Epithelial cell of esophagus (primary cell): ENCODE results near the gene AMER2.

Source experiments
- DNase-seq: peaks from one replicate; pipeline ENCODE4 v3.0.0; 2010; ENCODE audit warnings: low read depth
- H3K4me3 ChIP-seq: 2 replicates; pipeline ENCODE4 v1.5.1; 2011; ENCODE audit warnings: mild to moderate bottlenecking, low read length, control low read depth
- TF ChIP-seq, protein P1 (sequence below): IDR thresholded peaks from 2 replicates; pipeline ENCODE4 v1.5.1; 2011; ENCODE audit warnings: low read depth, mild to moderate bottlenecking, low read length, control low read depth, inconsistent platforms; ENCODE audit not compliant: insufficient read depth; ENCODE audit errors: missing control alignments

Gene AMER2

DNA sequence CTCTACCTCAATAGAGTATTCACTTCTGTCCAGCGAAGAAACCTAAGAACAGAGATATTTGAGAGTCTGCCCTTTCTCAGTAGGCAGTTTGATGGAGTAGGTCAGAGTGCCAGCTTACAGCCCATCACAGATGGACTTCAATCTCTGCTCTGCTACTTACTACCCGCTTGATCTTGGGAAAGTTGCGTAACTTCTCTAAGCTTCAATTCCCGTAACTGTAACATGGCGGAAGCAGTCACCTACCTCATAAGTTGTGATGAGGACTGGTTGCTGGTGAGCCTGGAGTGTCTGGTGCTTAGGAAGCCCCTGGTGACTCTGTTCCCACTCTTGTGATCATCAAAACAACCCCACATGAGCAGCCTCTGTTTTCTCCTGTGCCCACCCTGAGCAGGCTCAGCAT is 31.0 kb downstream of the AMER2 start:
- no peak for DNase-seq
- TF ChIP-seq, protein P1, sequence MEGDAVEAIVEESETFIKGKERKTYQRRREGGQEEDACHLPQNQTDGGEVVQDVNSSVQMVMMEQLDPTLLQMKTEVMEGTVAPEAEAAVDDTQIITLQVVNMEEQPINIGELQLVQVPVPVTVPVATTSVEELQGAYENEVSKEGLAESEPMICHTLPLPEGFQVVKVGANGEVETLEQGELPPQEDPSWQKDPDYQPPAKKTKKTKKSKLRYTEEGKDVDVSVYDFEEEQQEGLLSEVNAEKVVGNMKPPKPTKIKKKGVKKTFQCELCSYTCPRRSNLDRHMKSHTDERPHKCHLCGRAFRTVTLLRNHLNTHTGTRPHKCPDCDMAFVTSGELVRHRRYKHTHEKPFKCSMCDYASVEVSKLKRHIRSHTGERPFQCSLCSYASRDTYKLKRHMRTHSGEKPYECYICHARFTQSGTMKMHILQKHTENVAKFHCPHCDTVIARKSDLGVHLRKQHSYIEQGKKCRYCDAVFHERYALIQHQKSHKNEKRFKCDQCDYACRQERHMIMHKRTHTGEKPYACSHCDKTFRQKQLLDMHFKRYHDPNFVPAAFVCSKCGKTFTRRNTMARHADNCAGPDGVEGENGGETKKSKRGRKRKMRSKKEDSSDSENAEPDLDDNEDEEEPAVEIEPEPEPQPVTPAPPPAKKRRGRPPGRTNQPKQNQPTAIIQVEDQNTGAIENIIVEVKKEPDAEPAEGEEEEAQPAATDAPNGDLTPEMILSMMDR, result no peak
- no peak overlapping the region for H3K4me3 ChIP-seq

DNA sequence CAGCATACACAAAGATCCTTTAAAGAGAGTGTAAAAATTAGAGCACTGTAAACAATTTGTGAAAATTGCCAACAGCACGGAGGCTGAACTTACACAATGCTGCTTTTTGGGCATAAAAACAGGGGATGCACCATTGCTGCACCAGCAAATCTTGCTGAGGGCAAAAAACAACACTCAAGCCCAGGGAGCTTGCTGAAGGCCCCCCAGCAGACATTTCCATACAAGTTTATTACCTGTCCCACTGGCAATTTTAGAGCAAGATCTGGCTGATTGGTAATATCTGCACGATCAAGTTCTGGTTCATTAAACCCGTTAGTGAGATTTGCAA is 34.3 kb downstream of the AMER2 start:
- no peak for DNase-seq
- TF ChIP-seq, protein P1, result no peak
- H3K4me3 ChIP-seq, result no peak overlapping the region

DNA sequence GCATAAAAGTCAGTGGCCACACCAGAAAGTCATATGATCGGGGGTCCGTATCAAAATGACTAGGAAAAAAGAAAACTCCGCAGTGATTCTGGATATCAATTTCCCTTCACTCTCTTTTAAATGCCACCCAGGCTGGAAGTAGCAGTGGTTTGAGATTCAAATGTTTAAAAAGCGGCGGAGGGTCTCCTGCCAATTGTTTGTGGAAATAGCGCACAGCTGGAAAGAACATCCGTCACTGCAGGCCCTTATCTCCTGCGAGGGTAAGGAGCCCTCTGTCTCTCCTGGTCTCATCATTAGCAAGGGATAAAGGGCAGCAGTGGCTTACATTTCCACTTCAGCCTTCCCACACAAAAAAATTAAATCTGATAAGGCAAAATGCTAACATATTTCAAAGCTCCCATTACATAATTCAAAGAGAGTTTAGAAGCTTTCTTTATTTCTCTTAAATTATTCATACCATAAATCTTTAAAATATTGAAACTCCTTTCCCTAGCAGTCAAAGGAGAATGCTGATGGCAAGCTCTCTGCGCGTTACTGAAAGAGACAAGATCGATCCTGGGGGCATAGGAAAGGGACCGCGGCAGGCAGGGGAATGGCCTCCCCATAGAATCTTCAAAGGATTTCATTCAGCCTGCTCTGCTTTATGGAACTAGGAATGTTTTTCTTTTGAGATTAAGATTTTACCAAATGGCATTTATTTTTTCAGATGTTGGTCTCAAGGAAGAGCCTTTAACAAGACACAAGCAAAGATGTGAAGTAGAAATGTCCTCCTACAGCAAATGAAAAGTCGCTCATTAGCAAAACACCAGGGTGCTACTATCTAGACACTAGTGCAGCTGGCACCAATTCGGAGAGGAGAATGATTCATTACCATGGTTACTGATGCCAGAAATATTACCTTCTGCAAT is 35.0 kb downstream of the AMER2 start:
- no peak overlapping the region for H3K4me3 ChIP-seq
- TF ChIP-seq, protein P1, result no peak
- DNase-seq, result no peak

DNA sequence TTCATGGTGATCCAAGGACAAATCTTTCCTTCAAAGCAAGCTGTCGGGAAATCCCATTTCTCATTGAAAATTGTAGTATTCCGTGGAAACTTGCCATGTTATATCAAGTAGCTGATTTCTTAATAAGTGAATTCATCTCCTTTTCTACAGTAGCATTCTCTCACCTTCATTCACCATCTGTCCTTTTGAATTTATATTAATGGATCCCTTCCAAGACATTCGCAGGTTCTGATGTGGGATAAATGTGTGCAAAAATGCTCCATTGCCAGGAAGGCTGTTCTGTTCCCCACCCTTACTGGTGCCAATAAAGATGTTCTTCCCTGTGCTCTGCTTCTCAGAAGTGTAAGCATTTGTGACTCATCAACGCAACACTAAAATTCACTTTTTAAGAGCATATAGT is 36.2 kb downstream of the AMER2 start:
- no peak overlapping the region for H3K4me3 ChIP-seq
- DNase-seq, result no peak
- TF ChIP-seq, protein P1, result no peak

DNA sequence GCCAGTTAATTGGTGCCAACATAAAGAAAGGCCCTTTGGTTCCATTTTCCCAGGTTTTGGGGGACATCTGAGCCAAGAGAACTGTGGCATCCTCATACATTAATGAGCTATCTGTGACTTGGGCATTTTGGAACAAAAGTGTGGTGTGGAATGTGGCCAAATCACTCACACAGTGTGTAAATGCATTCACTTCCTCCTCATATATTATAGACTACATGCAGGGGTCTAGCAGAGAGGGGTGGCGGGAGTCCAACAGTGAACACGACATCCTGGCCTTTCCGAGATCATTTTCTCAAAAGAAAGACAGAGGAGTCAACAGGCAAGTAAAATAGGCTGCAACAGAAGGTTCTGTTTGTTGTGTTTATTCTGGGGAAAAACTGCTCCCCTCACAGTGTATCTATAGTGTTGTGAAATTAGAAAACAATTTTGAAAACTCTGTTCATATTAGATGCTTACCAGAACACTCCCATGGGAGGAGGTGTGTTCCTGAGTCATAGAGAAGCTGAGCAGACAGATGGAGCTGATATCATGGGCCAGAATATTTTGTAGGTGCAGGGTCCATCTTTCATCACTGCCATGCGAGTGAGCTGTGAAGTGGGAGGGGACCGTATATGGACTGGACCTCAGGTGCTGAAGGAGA is 39.2 kb downstream of the AMER2 start:
- TF ChIP-seq, protein P1, result no peak
- no peak for DNase-seq
- H3K4me3 ChIP-seq, result no peak overlapping the region

DNA sequence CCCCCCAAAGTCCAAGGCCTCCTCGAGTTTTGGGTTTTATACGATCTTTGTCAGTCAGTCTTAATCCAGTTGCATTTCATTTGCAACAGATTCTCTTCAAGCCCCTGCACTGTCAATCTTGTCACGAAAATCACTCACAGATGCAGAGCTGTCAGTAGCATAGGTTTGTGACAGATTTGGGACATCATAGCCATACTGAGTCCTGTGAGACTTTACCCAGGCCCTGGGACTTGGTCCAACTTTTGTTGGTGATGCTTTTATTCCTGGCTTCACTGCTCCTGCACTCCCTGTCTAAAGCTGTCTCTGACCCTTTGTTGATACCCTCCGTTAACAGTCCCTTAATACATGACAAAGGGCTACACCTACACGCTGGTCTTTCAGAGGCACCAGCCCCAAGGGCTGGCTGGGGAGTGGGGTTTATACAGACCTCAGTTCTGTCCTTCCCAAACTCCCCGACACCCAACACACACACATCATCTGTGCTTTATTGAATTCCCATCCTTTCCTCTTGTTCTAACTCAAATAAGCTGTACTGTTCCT is 40.1 kb downstream of the AMER2 start:
- no peak for DNase-seq
- H3K4me3 ChIP-seq, result no peak overlapping the region
- TF ChIP-seq, protein P1, result no peak
